H9 (cell line): ENCODE measurements around the gene CRISPLD2. TPM values are rescaled to one million over a fixed set of nuclear protein-coding genes. Genes with fewer than 3 reads are reported as not detected.

Source experiments
- DNase-seq: peaks from one replicate; pipeline ENCODE4 v3.0.0-alpha.2; 2017
- H2AFZ ChIP-seq: one replicate; pipeline ENCODE4 v1.6.1; 2013; ENCODE audit warnings: mild to moderate bottlenecking, low read length, control low read depth, moderate library complexity
- H2AK5ac ChIP-seq: 2 replicates; pipeline ENCODE4 v1.6.1; 2013; ENCODE audit warnings: low read length, control low read depth, mixed read lengths; ENCODE audit not compliant: insufficient read length
- H2BK120ac ChIP-seq: one replicate; pipeline ENCODE4 v1.6.1; 2013; ENCODE audit warnings: low read depth, mild to moderate bottlenecking, low read length, control low read depth, inconsistent platforms; ENCODE audit not compliant: poor library complexity, severe bottlenecking
- H2BK12ac ChIP-seq: 2 replicates; pipeline ENCODE4 v1.6.1; 2013; ENCODE audit warnings: low read length, control low read depth, mixed read lengths, low read depth; ENCODE audit not compliant: insufficient read length
- H2BK15ac ChIP-seq: 2 replicates; pipeline ENCODE4 v1.6.1; 2013; ENCODE audit warnings: low read depth, low read length, control low read depth
- H2BK20ac ChIP-seq: one replicate; pipeline ENCODE4 v1.6.1; 2013; ENCODE audit warnings: low read depth, mild to moderate bottlenecking, low read length, control low read depth, inconsistent platforms; ENCODE audit not compliant: poor library complexity, severe bottlenecking
- H2BK5ac ChIP-seq: 2 replicates; pipeline ENCODE4 v1.6.1; 2013; ENCODE audit warnings: low read length, control low read depth, mixed read lengths; ENCODE audit not compliant: insufficient read length
- H3K14ac ChIP-seq: 2 replicates; pipeline ENCODE4 v1.6.1; 2013; ENCODE audit warnings: low read length, control low read depth; ENCODE audit not compliant: insufficient read depth
- H3K18ac ChIP-seq: 2 replicates; pipeline ENCODE4 v1.6.1; 2013; ENCODE audit warnings: low read depth, mild to moderate bottlenecking, mixed read lengths, low read length, control low read depth; ENCODE audit not compliant: insufficient read length
- H3K23ac ChIP-seq: 2 replicates; pipeline ENCODE4 v1.6.1; 2013; ENCODE audit warnings: low read length, control low read depth, mixed read lengths, low read depth; ENCODE audit not compliant: insufficient read length
- H3K23me2 ChIP-seq: 2 replicates; pipeline ENCODE4 v1.6.1; 2013; ENCODE audit warnings: low read depth, mild to moderate bottlenecking, mixed read lengths, low read length, control low read depth; ENCODE audit not compliant: insufficient read length, poor library complexity, severe bottlenecking
- H3K27ac ChIP-seq: 2 replicates; pipeline ENCODE4 v1.5.1; 2013; ENCODE audit warnings: low read length, control low read depth, mixed read lengths, low read depth; ENCODE audit not compliant: insufficient read length
- H3K27me3 ChIP-seq: 2 replicates; pipeline ENCODE4 v1.6.1; 2013; ENCODE audit warnings: low read length, control low read depth, inconsistent platforms; ENCODE audit not compliant: insufficient read depth
- H3K4ac ChIP-seq: 2 replicates; pipeline ENCODE4 v1.6.1; 2013; ENCODE audit warnings: low read depth, mild to moderate bottlenecking, control low read depth, inconsistent platforms, low read length, moderate library complexity
- H3K4me1 ChIP-seq: 2 replicates; pipeline ENCODE4 v1.6.1; 2013; ENCODE audit warnings: low read length, control low read depth, inconsistent platforms; ENCODE audit not compliant: insufficient read depth
- H3K4me2 ChIP-seq: 2 replicates; pipeline ENCODE4 v1.6.1; 2013; ENCODE audit warnings: low read length, control low read depth, mixed read lengths; ENCODE audit not compliant: insufficient read length, insufficient read depth
- H3K56ac ChIP-seq: 2 replicates; pipeline ENCODE4 v1.6.1; 2013; ENCODE audit warnings: low read depth, mild to moderate bottlenecking, mixed read lengths, low read length, control low read depth; ENCODE audit not compliant: insufficient read length
- H3K79me1 ChIP-seq: 2 replicates; pipeline ENCODE4 v1.6.1; 2013; ENCODE audit warnings: low read depth, mild to moderate bottlenecking, moderate library complexity, low read length, control low read depth, inconsistent platforms; ENCODE audit not compliant: insufficient read depth, poor library complexity, severe bottlenecking
- H3K79me2 ChIP-seq: 2 replicates; pipeline ENCODE4 v1.6.1; 2013; ENCODE audit warnings: low read length, control low read depth, inconsistent platforms; ENCODE audit not compliant: insufficient read depth
- H3K9ac ChIP-seq: 2 replicates; pipeline ENCODE4 v1.6.1; 2013; ENCODE audit warnings: low read length, control low read depth, mixed read lengths; ENCODE audit not compliant: insufficient read length; ENCODE audit errors: extremely low read depth
- H3K9me3 ChIP-seq: one replicate; pipeline ENCODE4 v1.6.1; 2013; ENCODE audit warnings: low read depth, low read length, inconsistent platforms; ENCODE audit not compliant: control insufficient read depth
- H3T11ph ChIP-seq: one replicate; pipeline ENCODE4 v1.6.1; 2013; ENCODE audit warnings: mild to moderate bottlenecking, low read length, control low read depth, inconsistent platforms
- H4K20me1 ChIP-seq: one replicate; pipeline ENCODE4 v1.6.1; 2013; ENCODE audit not compliant: control insufficient read depth, insufficient read length, insufficient read depth
- H4K5ac ChIP-seq: 2 replicates; pipeline ENCODE4 v1.6.1; 2013; ENCODE audit warnings: low read depth, mild to moderate bottlenecking, mixed read lengths, low read length, control low read depth; ENCODE audit not compliant: insufficient read length
- H4K8ac ChIP-seq: replicated peaks from 2 replicates; pipeline ENCODE4 v1.6.1; 2013; ENCODE audit warnings: low read length, control low read depth, mixed read lengths, low read depth; ENCODE audit not compliant: insufficient read length
- H4K91ac ChIP-seq: 2 replicates; pipeline ENCODE4 v1.6.1; 2013; ENCODE audit warnings: low read depth, mild to moderate bottlenecking, moderate library complexity, mixed read lengths, low read length, control low read depth; ENCODE audit not compliant: insufficient read length
- H3K27ac Mint-ChIP-seq, 3 experiments: 2 replicates in 2 of 3; 3 replicates in 1 of 3; pipeline ENCODE4 v1.8.0; 2020 to 2021; ENCODE audit warnings: mixed read lengths in 3 of 3, mild to moderate bottlenecking in 1 of 3, moderate library complexity in 1 of 3
- H3K27me3 Mint-ChIP-seq: 2 replicates; pipeline ENCODE4 v1.8.0; 2021; ENCODE audit warnings: low read depth, mild to moderate bottlenecking, moderate library complexity, mixed read lengths
- H3K36me3 Mint-ChIP-seq, 3 experiments: 2 replicates in 2 of 3; 3 replicates in 1 of 3; pipeline ENCODE4 v1.8.0; 2020 to 2021; ENCODE audit warnings: low read depth in 3 of 3, mixed read lengths in 3 of 3; ENCODE audit not compliant: insufficient read depth in 1 of 3
- H3K4me1 Mint-ChIP-seq, 2 experiments: 2 replicates each; pipeline ENCODE4 v1.8.0; 2020; ENCODE audit warnings: mixed read lengths in 2 of 2
- H3K4me3 Mint-ChIP-seq, 2 experiments: 2 replicates in 1 of 2; 3 replicates in 1 of 2; pipeline ENCODE4 v1.8.0; 2020 to 2021; ENCODE audit warnings: mild to moderate bottlenecking in 2 of 2, mixed read lengths in 2 of 2, moderate library complexity in 1 of 2
- H3K9me3 Mint-ChIP-seq, 2 experiments: 2 replicates in 1 of 2; 3 replicates in 1 of 2; pipeline ENCODE4 v1.8.0; 2020; ENCODE audit warnings: mild to moderate bottlenecking in 2 of 2, mixed read lengths in 2 of 2, moderate library complexity in 1 of 2
- WGBS: extraction: QIAGEN DNeasy Blood & Tissue Kit; methylation state at CpG from one replicate; pipeline ENCODE4 v1.1.7; 2013; ENCODE audit warnings: missing lambda C conversion rate, low lambda C conversion rate, mixed read lengths; ENCODE audit not compliant: insufficient read length; ENCODE audit errors: extremely low coverage; 5-methylcytosine and 5-hydroxymethylcytosine counted together
- total RNA-seq: library from RNA; stranded (reverse); gene quantifications from 2 replicates; pipeline ENCODE4 v1.2.1, GENCODE V29; 2021
- TF ChIP-seq, protein P1 (sequence below): fragments of 200-600 bp; sonication (generic); conservative IDR thresholded peaks from 3 replicates; pipeline ENCODE4 v1.8.0; 2021; ENCODE audit warnings: antibody characterized with exemption, mild to moderate bottlenecking

Gene CRISPLD2
- total RNA-seq, 1 experiment from 2014 or later, result 2.3 TPM

GRCh38 chr16:84816023-84816422 is 3.8 kb upstream of the CRISPLD2 start:
- no peaks in the 10 kb centered on the region for H3K9me3 ChIP-seq
- no peak overlapping the region for H2AK5ac ChIP-seq
- no peak overlapping the region for H3K23ac ChIP-seq
- H3K56ac ChIP-seq, result no peak overlapping the region
- Mint-ChIP-seq H3K27me3 (peaks cover 84% of the 10 kb centered on the region), H3K4me1 (peaks cover 13% of the 10 kb centered on the region in 2 experiments), H3K36me3 (no peaks in the 10 kb centered on the region), H3K9me3 (no peaks in the 10 kb centered on the region; a peak in 3 of 5 replicates), H3K4me3 (no peak overlapping the region), H3K27ac (no peak overlapping the region)
- H2BK12ac ChIP-seq, result no peak overlapping the region
- H3K4me2 ChIP-seq, result no peak overlapping the region
- H3K4ac ChIP-seq, result no peak overlapping the region
- no peak for DNase-seq
- H3K27ac ChIP-seq, result no peak overlapping the region
- H4K5ac ChIP-seq, result no peak overlapping the region
- H2AFZ ChIP-seq, result no peak overlapping the region
- no peak overlapping the region for H2BK20ac ChIP-seq
- no peak overlapping the region for H2BK15ac ChIP-seq
- H3K9ac ChIP-seq, result no peak overlapping the region
- H3K18ac ChIP-seq, result no peak overlapping the region
- H2BK120ac ChIP-seq, result no peak overlapping the region
- H3K27me3 ChIP-seq, result peaks cover 11% of the 10 kb centered on the region; the same call in 1 of the 2 replicates
- H3K23me2 ChIP-seq, result no peaks in the 10 kb centered on the region
- H4K20me1 ChIP-seq, result no peaks in the 10 kb centered on the region
- no peak overlapping the region for H4K8ac ChIP-seq
- H2BK5ac ChIP-seq, result no peak overlapping the region
- TF ChIP-seq, protein P1, sequence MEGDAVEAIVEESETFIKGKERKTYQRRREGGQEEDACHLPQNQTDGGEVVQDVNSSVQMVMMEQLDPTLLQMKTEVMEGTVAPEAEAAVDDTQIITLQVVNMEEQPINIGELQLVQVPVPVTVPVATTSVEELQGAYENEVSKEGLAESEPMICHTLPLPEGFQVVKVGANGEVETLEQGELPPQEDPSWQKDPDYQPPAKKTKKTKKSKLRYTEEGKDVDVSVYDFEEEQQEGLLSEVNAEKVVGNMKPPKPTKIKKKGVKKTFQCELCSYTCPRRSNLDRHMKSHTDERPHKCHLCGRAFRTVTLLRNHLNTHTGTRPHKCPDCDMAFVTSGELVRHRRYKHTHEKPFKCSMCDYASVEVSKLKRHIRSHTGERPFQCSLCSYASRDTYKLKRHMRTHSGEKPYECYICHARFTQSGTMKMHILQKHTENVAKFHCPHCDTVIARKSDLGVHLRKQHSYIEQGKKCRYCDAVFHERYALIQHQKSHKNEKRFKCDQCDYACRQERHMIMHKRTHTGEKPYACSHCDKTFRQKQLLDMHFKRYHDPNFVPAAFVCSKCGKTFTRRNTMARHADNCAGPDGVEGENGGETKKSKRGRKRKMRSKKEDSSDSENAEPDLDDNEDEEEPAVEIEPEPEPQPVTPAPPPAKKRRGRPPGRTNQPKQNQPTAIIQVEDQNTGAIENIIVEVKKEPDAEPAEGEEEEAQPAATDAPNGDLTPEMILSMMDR, result no peak
- H3K79me1 ChIP-seq, result no peaks in the 10 kb centered on the region
- no peaks in the 10 kb centered on the region for H3K79me2 ChIP-seq
- H3K14ac ChIP-seq, result no peak overlapping the region
- H3K4me1 ChIP-seq, result no peaks in the 10 kb centered on the region; the same call in 1 of the 2 replicates
- WGBS, result no CpG with 5 or more reads among the region's 7 CpGs
- H4K91ac ChIP-seq, result no peak overlapping the region
- H3T11ph ChIP-seq, result no peak overlapping the region
